Neural cell (in vitro differentiated cells): ENCODE data around the gene ABCB7. TPM values are rescaled to one million over a fixed set of nuclear protein-coding genes. Genes with fewer than 3 reads are reported as not detected.
A peak's percentile ranks its signal among the peaks of the same experiment; 100 is the strongest.

ENCODE experiments used
- H2AFZ ChIP-seq: fragments of 200-600, 300-800 bp; sonication (generic), shearing (Covaris generic); 2 replicates; pipeline ENCODE4 v1.6.0; 2014; ENCODE audit warnings: low read depth, mild to moderate bottlenecking, antibody characterized with exemption, low read length, moderate library complexity
- H3F3A ChIP-seq: fragments of 200-600 bp; shearing (Covaris generic); 2 replicates; pipeline ENCODE4 v1.6.1; 2016; ENCODE audit warnings: mild to moderate bottlenecking, moderate library complexity, mixed read lengths, antibody characterized with exemption, low read length; ENCODE audit not compliant: insufficient read depth, poor library complexity, severe bottlenecking
- H3K27ac ChIP-seq: fragments of 200-600, 300-800 bp; sonication (generic), shearing (Covaris generic); 2 replicates; pipeline ENCODE4 v1.5.1; 2014; ENCODE audit warnings: mild to moderate bottlenecking, low read length, moderate library complexity
- H3K27me3 ChIP-seq: fragments of 300-800, 200-600 bp; sonication (generic), shearing (Covaris generic); 2 replicates; pipeline ENCODE4 v1.6.0; 2014; ENCODE audit warnings: mild to moderate bottlenecking, low read depth, low read length, moderate library complexity; ENCODE audit not compliant: insufficient read depth
- H3K36me3 ChIP-seq: fragments of 300-800, 200-600 bp; sonication (generic), shearing (Covaris generic); 2 replicates; pipeline ENCODE4 v1.5.1; 2014; ENCODE audit warnings: mild to moderate bottlenecking, antibody characterized with exemption, low read length, moderate library complexity; ENCODE audit not compliant: insufficient read depth
- H3K4me2 ChIP-seq: fragments of 300-800, 200-600 bp; sonication (generic), shearing (Covaris generic); 2 replicates; pipeline ENCODE4 v1.6.0; 2014; ENCODE audit warnings: mild to moderate bottlenecking, low read length
- H3K4me3 ChIP-seq: fragments of 300-800, 200-600 bp; sonication (generic), shearing (Covaris generic); 2 replicates; pipeline ENCODE4 v1.5.1; 2014; ENCODE audit warnings: mild to moderate bottlenecking, low read length, moderate library complexity
- H3K79me2 ChIP-seq: fragments of 200-600 bp; shearing (Covaris generic); replicated peaks from 2 replicates; pipeline ENCODE4 v1.6.0; 2014; ENCODE audit warnings: mild to moderate bottlenecking, low read length, moderate library complexity; ENCODE audit not compliant: insufficient read depth
- H3K9ac ChIP-seq: fragments of 300-800, 200-600 bp; sonication (generic), shearing (Covaris generic); 2 replicates; pipeline ENCODE4 v1.6.1; 2016; ENCODE audit warnings: mild to moderate bottlenecking, low read length, mixed read lengths
- H3K9me2 ChIP-seq: fragments of 200-600 bp; shearing (Covaris generic); 2 replicates; pipeline ENCODE4 v1.6.1; 2016; ENCODE audit warnings: mild to moderate bottlenecking, low read length, mixed read lengths; ENCODE audit not compliant: insufficient read depth
- H3K9me3 ChIP-seq: fragments of 200-600, 300-800 bp; sonication (generic), shearing (Covaris generic); 2 replicates; pipeline ENCODE4 v1.6.1; 2016; ENCODE audit warnings: mild to moderate bottlenecking, mixed run types, low read length, moderate library complexity, mixed read lengths
- H4K20me1 ChIP-seq: fragments of 200-600 bp; shearing (Covaris generic); 2 replicates; pipeline ENCODE4 v1.6.1; 2016; ENCODE audit warnings: mild to moderate bottlenecking, mixed run types; ENCODE audit not compliant: insufficient read depth
- CTCF ChIP-seq: fragments of 450-650 bp; IDR thresholded peaks from 2 replicates; pipeline ENCODE4 v1.5.1; 2014; ENCODE audit warnings: antibody characterized with exemption, mild to moderate bottlenecking, moderate library complexity; ENCODE audit not compliant: poor library complexity, severe bottlenecking
- EP300 ChIP-seq: fragments of 450-650 bp; conservative IDR thresholded peaks from 2 replicates; pipeline ENCODE4 v1.6.1; 2014; ENCODE audit warnings: antibody characterized with exemption, mild to moderate bottlenecking, moderate library complexity; ENCODE audit not compliant: poor library complexity, severe bottlenecking
- EZH2 ChIP-seq: fragments of 200-600, 300-800 bp; shearing (Covaris generic), sonication (generic); IDR thresholded peaks from 2 replicates; pipeline ENCODE4 v1.6.1; 2014; ENCODE audit warnings: antibody characterized with exemption, low read length, borderline replicate concordance, mild to moderate bottlenecking; ENCODE audit not compliant: insufficient read depth, poor library complexity, severe bottlenecking
- MXI1 ChIP-seq: fragments of 450-650 bp; conservative IDR thresholded peaks from 2 replicates; pipeline ENCODE4 v1.6.1; 2014; ENCODE audit warnings: antibody characterized with exemption, mild to moderate bottlenecking; ENCODE audit not compliant: poor library complexity, severe bottlenecking
- POLR2AphosphoS5 ChIP-seq: IDR thresholded peaks from 2 replicates; pipeline ENCODE4 v1.6.1; 2012
- RAD21 ChIP-seq: fragments of 450-650 bp; conservative IDR thresholded peaks from 2 replicates; pipeline ENCODE4 v1.6.1; 2014; ENCODE audit warnings: antibody characterized with exemption, mild to moderate bottlenecking, moderate library complexity
- REST ChIP-seq: IDR thresholded peaks from 2 replicates; pipeline ENCODE4 v1.6.1; 2012; ENCODE audit warnings: borderline replicate concordance
- SMC3 ChIP-seq: fragments of 450-650 bp; conservative IDR thresholded peaks from 2 replicates; pipeline ENCODE4 v1.6.1; 2014; ENCODE audit warnings: antibody characterized with exemption, mild to moderate bottlenecking, moderate library complexity; ENCODE audit not compliant: poor library complexity
- TAF1 ChIP-seq: IDR thresholded peaks from 2 replicates; pipeline ENCODE4 v1.6.1; 2012; ENCODE audit warnings: low read depth
- polyA plus RNA-seq: library from polyadenylated mRNA; depleted of rRNA; stranded (reverse); fragments of >200 nt; gene quantifications from 2 replicates; pipeline ENCODE4 v1.2.3, GENCODE V29; 2014

ABCB7 gene
- polyA plus RNA-seq, 1 donor from 2014 or later: 25.1 TPM

DNA sequence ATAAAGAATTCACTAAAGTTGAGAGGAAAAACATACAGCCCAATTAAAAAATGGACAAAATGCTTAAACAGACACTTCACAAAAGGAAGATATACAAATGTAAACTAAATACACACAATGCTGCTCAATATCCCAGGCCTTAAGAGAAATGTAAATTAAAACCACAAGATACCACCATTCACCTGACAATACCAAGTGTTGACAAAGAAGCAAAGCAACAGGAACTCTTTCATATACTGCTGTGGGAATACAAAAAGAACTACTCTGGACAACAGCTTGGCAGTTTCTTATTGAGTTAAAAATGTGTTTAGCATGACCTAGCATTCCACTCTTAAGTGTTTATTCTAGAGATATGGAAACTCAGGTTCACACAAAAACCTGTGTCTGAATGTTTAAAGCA lies 71.3 kb downstream of the ABCB7 start:
- Histone ChIP-seq H3K36me3 (no peaks in the 10 kb centered on the region), H3K4me3 (no peak overlapping the region), H4K20me1 (no peaks in the 10 kb centered on the region)

GRCh38 chrX:75076429-75076828 lies 79.7 kb downstream of the ABCB7 start:
- H3K9me2 ChIP-seq: no peaks in the 10 kb centered on the region
- no peaks in the 10 kb centered on the region for H3K27me3 ChIP-seq
- H3F3A ChIP-seq: no peaks in the 10 kb centered on the region
- H3K36me3 ChIP-seq: no peaks in the 10 kb centered on the region
- H4K20me1 ChIP-seq: no peaks in the 10 kb centered on the region
- H3K9me3 ChIP-seq: no peaks in the 10 kb centered on the region
- no peaks in the 10 kb centered on the region for H3K79me2 ChIP-seq
- no peak overlapping the region for H3K9ac ChIP-seq
- H3K4me2 ChIP-seq: no peak overlapping the region
- H3K27ac ChIP-seq: peak overlapping the region; percentile 37
- H2AFZ ChIP-seq: no peak overlapping the region
- peak overlapping the region; percentile 33 for H3K4me3 ChIP-seq
- TF ChIP-seq MXI1 (no peak), EP300 (peak; percentile 54), SMC3 (no peak), EZH2 (no peak), CTCF (no peak), POLR2AphosphoS5 (peak; percentile 72)

More for the DNA sequence above, 71.3 kb downstream of the ABCB7 start:
- Histone ChIP-seq H3K4me2 (no peak overlapping the region), H3F3A (no peaks in the 10 kb centered on the region), H2AFZ (no peak overlapping the region), H3K79me2 (no peaks in the 10 kb centered on the region), H3K9me2 (no peaks in the 10 kb centered on the region), H3K27ac (no peak overlapping the region), H3K9ac (no peak overlapping the region), H3K9me3 (no peaks in the 10 kb centered on the region), H3K27me3 (no peaks in the 10 kb centered on the region)
- TF ChIP-seq EP300: no peak
- TF ChIP-seq SMC3: no peak
- TF ChIP-seq EZH2: no peak
- no peak for TF ChIP-seq CTCF
- TF ChIP-seq POLR2AphosphoS5: no peak
- TF ChIP-seq MXI1: no peak
- no peak for TF ChIP-seq REST
- TF ChIP-seq TAF1: no peak
- TF ChIP-seq RAD21: no peak
